Stimulated activated CD8-positive, alpha-beta memory T cell treated with anti-CD3 and anti-CD28 coated beads, Interleukin-2, amount 100 ng/mL, for 48 hours (primary cell): ENCODE measurements around the gene OR8B2.
"Not testable (repeated sequence)": the region's sequence is repeated elsewhere in the genome, so short reads cannot be mapped to it uniquely, and the experiment has no call there.

ENCODE experiments used
- DNase-seq, 2 donors: peaks; one replicate each; pipeline ENCODE4 v3.0.0-alpha.2; 2020; ENCODE audit warnings: low read depth in 2 of 2

The OR8B2 gene, protein sequence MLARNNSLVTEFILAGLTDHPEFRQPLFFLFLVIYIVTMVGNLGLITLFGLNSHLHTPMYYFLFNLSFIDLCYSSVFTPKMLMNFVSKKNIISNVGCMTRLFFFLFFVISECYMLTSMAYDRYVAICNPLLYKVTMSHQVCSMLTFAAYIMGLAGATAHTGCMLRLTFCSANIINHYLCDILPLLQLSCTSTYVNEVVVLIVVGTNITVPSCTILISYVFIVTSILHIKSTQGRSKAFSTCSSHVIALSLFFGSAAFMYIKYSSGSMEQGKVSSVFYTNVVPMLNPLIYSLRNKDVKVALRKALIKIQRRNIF

DNA sequence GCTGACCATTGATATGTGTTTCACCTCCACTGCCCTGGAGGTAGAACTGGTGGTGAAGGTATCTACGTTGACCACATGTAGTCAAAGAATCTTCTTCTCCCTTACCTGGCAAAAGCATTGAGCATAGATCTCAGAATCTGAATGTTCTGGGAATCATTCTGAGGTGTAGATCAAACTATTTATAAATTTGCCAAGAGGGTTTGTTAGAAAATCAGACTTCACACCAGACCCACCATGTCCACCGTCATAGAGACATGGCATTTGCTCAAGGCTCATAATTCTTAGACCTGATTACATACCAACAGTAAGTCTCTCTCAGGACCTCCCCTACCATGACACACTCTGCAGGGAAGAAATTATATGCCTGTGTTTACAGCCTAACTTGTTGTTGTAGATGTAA lies at the start of gene OR8B2:
Gene OR8B2, minus strand, starts transcription at position 101 of the 400 bp plus-strand sequence. CDS start 1,156 bp downstream, outside the sequence.
- DNase-seq: no peak

DNA sequence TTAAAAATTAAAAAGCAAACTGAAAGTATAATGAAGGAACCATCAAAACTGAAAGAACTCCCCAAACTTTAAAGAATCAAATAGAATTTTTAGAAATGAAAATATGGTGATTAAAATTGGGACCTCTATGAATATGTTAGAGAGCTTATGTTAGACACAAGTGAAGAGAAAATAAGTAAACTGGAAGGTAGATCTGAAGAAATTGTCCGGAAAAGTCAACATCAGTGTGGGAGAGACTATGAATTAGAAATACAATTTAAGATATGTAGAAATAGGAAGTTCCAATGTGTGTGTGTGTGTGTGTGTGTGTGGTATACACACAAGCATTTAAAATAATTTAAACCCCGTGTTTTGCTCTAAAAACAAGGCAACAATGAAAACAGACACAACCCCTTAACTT lies 45.3 kb upstream of the OR8B2 start:
- DNase-seq: no peak

DNA sequence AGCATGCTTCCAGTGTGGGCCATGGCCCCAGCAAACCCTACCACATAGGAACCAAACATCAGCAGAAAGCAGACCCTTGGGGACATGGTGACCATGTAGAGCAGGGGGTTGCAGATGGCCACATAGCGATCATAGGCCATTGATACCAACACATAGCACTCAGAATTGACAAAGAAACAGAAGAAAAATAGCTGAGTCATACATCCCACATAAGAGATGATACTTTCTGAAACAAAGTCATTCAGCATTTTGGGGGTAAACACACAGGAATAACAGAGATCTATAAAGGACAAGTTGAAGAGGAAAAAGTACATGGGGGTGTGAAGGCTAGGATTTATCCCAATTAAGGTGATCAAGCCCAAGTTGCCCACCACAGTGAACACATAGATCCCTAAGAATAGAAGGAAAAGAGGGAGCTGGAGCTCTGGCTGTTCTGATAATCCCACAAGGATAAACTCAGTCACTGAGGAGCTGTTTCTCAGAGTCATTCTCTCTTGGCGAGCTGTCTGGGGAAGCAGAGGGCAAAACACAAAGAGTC lies 40.2 kb upstream of the OR8B2 start, which contains the start of gene OR8B4:
Gene OR8B4, minus strand, starts transcription at position 488 of the 538 bp plus-strand sequence. Its CDS starts 0 bp downstream, at position 488.
- no peak for DNase-seq

DNA sequence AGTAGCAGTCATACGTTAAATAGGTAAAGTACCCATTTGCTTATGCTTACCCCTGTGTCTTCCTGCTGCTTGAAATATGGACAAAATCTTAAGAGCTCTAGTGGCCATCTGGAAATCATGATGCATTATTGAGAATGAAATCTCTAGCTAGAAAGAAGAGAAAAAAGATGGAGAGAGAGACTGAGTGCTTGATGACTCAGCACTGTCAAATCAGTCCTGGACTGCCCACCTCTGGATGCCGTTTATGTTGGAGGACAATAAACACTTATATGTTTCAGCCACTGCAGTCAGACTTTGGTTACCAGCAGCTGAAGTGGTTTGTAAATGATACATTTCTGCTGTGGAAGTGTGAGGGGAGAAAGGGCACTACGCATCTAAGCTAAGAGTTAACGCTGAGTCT lies 36.7 kb upstream of the OR8B2 start:
- DNase-seq: no peak

DNA sequence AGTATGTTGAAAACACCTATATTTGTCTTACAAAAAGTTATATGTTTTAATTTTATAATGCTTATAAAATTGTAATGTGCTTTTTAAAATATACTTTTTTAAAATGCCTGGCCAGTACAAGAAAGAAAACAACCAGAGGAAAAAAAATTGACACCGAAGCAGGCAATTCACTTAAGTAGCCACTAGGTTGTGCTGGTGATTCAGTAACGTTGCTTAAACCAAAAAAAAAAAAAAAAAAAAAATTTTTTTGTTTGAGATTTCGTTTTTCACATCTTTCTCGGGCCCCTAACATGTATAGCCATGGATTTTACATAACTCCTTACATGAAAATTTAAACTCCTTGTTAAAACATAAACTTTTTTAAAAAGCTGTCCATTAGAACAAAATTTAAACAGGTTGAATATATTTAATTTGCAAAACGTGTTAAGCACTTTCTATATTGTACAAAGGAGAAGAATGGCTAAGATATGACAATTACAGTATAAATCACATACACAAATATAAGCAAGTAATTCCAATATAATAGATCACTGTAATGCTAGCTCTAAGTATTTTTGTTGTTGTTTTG lies 31.1 kb upstream of the OR8B2 start:
- DNase-seq: no peak

DNA sequence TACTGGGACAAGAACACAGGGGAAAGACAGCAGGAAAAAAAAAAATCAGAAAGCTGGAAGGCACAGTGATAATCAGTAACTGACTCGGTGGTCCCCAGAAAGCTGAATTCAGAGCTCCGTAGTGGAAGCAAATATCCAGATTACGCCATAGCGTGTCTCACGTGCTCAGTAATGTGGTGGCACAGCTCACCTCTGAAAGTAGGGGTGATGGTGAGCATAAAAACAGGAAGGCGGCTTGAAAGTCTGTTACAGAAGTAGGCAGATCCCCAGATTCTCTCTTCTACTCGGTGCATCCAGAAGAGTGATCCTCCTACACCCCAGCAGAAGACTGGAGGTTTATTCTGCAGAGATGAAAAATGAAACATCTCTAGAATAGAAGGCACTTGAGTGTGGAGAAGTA lies 25.6 kb upstream of the OR8B2 start:
- DNase-seq: no peak

DNA sequence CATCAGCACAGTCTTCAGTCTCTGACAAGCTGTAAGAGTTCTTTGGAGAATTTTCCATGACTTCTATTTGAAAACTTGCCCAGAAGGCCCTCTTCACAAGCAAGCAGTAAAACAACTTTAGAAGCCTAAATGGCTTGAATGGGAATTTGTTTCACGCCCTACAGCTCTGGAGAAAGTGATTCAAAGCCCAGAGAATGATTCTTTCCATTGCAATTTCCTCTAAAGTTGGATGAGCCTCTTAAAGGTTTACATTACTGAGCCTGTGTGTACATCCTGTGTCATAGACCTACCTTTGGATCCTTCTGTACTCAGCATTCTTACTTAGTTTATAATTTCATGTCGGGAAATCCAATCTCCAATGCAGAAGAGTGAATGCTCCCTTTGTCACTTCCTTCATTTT lies 21.3 kb upstream of the OR8B2 start:
- DNase-seq: no peak

DNA sequence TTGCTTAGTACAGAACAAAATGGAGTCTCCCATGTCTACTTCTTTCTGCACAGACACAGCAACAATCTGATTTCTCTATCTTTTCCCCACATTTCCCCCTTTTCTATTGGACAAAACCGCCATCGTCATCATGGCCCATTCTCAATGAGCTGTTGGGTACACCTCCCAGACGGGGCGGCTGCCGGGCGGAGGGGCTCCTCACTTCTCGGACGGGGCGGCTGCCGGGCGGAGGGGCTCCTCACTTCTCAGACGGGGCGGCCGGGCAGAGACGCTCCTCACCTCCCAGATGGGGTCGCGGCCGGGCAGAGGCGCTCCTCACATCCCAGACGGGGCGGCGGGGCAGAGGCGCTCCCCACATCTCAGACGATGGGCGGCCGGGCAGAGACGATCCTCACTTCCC lies 18.9 kb upstream of the OR8B2 start:
- DNase-seq: not testable (repeated sequence)

DNA sequence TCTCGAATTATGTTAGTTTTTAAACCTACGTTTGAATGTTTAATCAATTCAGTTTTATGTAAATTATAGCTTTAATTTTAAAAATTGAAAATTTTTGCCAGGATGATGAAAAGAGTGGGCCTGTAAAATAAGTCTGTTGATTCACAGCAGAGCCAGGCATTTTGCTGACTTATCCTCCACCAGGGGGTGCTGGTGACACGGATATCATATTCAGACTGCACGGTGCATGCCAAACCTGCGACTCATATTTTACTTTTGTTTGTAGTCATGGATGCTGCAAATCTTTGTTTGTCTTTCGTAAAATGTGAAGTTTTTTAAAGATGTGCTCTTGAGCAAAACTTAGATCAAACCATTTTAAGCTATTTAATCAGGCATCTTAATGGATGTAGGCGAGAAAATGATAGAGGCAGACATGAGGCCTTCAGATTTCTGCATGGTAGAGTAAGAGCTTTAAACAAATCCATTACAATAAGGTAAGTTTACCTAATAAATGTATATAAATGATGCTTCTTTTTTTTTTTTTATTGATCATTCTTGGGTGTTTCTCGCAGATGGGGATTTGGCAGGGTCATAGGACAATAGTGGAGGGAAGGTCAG lies 18.1 kb upstream of the OR8B2 start:
- peak; percentile 25 to 35 for DNase-seq

DNA sequence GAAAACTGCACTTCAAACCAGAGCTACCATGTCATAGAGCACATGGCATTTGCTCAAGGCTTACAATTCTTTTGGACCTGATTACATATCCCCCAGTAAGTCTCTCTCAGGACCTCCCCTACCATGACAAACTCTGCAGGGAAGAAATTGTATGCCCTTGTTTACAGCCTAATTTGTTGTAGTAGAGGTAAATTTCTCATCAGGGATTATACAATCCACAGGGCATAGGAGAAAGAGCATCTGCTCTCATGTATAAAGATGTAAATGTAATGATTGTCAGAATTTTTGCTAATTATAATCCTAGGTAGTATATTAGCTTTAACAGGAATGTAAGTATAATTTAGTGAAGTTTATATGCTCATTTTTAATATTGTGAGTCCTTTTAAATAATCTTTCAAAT lies 14.6 kb upstream of the OR8B2 start, which contains the start of gene OR8B3:
Gene OR8B3, minus strand, starts transcription at position 101 of the 400 bp plus-strand sequence. CDS start 1,673 bp downstream, outside the sequence.
- no peak for DNase-seq

DNA sequence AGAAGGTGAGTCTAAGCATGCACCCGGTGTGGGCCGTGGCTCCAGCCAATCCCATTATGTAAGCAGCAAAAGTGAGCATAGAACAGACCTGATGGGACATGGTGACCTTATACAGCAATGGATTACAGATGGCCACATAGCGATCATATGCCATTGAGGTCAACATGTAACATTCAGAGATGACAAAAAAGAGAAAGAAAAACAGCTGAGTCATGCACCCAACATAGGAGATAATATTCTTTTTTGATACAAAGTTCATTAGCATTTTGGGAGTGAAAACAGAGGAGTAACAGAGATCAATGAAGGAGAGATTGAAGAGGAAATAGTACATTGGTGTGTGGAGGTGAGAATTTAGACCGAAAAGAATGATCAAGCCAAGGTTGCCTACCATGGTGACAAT lies 12.5 kb upstream of the OR8B2 start:
- not testable (repeated sequence) for DNase-seq

DNA sequence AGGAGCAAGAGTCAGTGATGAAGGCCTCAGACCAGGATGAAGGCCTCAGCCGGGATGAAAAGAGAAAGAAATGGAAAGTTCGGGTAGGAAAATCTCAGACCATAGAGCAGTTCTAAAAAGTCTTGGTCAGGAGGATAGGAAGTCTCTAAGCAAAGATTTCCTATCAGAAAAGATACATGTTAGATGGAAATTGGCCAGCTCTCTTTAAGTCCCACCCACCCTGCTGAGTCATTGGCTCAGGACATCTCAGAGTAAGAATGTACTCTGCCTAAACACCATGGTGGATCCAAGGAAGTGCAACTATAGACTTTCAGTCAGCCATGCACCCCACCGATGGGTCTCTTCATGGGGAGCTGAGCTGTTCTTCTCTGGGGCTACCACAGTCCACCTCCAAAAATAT lies 10.1 kb upstream of the OR8B2 start:
- no peak for DNase-seq

DNA sequence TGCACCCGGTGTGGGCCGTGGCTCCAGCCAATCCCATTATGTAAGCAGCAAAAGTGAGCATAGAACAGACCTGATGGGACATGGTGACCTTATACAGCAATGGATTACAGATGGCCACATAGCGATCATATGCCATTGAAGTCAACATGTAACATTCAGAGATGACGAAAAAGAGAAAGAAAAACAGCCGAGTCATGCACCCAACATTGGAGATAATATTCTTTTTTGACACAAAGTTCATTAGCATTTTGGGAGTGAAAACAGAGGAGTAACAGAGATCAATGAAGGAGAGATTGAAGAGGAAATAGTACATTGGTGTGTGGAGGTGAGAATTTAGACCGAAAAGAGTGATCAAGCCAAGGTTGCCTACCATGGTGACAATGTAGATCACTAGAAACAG lies 1.4 kb downstream of the OR8B2 start:
- DNase-seq: not testable (repeated sequence)

DNA sequence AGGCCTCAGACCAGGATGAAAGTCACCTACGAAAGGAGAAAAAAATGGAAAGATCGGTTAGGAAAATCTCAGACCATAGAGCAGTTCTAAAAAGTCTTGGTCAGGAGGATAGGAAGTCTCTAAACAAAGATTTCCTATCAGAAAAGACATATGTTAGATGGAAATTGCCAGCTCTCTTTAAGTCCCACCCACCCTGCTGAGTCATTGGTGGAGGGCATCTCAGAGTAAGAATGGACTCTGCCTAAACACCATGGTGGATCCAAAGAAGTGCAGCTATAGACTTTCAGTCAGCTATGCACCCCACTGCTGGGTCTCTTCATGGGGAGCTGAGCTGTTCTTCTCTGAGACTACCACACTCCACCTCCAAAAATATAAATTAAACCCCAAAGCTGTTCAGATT lies 3.7 kb downstream of the OR8B2 start:
- DNase-seq: no peak

DNA sequence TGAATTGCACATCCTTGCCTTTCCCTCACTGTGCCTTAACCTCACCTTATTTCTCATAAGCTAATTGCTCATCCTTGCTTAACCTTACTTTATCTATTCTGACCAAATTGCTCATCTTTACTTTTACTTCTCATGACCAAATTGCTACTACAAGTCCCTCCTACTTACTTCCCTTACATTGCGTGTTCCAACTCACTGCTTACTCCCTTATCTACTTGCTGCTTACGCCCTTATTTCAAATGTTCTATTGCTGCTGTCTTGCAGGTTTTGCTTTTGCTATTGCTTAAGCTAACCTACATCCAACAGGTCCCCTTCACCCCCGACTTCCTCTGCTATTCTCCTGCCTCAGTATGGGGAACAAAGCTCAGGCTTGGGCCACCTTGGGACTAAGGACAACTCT lies 8.0 kb downstream of the OR8B2 start:
- DNase-seq: no peak

DNA sequence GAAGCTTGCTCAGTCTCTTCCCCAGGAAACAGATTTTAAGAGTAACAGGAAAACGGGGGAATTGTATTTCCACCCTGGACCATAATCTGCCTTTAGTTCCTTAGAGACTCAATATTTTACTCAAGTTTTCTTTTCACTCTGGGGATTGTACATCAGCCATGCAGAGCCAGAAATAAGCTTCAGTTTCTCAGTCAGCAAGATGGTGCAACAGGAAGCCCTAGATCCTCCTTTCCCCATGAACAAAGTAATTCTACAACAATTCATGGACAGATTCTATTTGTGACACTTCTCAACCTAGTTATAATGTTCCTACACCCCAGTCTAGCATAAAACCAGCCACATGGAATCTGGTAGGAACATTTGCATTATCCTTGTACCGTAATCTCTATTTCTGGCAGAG lies 24.7 kb downstream of the OR8B2 start:
- no peak for DNase-seq

DNA sequence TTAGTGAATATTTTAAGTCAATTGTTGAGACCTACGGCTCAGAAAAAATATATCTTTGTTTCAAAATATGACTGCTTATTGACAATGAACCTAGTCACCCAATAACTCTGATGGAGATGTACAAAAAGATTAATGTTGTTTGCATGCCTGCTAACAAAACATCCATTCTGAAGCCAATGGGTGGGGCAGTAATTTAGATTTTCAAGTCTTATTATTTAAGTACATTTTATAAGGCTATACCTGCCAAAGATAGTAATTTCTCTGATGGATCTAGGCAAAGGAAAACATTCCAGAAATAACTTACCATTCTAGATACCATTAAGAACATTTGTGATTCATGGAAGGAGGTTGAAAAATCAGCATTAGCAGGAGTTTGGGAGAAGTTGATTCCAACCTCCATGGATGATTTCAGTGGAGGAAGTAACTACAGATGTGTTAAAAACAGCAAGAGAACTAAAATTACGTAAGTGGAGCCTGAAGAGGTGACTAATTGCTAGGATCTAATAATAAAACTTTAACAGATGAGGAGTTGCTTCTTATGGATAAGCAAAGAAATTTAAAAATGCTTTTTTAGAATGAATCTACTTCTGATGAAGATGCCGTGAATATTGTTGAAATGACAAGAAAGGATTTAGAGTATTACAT lies 37.9 kb downstream of the OR8B2 start:
- DNase-seq: no peak

DNA sequence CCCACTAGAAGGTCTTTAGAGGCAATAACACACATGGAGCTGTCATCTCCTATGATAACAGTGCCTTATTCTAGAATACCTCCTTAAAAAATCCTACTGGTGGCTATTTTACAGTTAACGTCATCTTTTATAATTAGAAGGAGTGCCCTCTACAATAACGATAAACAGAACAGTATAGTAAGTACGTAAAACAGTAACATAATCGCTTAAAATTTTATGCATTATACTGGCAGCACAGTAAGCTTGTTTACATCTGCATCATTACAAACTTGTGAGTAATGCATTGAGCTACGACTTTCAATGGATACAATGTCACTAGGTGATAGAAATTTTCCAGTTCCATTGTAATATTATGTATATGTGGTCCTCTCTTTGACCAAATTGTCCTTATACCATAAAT lies 40.0 kb downstream of the OR8B2 start:
- DNase-seq: no peak

DNA sequence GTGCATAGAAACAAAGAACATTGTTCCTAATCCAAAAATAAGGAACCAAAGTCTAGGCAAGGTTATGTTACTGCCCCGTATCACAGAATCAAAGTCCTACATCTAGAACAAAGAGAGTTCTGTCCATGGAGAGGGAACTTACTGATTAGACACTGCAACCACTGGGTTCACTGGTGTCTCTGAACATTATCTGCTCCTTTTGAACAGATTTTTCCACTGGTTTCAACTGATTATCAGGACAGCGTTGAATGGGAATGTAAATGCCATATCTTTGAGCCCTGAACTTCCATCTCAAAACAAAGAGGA lies 44.2 kb downstream of the OR8B2 start:
- DNase-seq: no peak

DNA sequence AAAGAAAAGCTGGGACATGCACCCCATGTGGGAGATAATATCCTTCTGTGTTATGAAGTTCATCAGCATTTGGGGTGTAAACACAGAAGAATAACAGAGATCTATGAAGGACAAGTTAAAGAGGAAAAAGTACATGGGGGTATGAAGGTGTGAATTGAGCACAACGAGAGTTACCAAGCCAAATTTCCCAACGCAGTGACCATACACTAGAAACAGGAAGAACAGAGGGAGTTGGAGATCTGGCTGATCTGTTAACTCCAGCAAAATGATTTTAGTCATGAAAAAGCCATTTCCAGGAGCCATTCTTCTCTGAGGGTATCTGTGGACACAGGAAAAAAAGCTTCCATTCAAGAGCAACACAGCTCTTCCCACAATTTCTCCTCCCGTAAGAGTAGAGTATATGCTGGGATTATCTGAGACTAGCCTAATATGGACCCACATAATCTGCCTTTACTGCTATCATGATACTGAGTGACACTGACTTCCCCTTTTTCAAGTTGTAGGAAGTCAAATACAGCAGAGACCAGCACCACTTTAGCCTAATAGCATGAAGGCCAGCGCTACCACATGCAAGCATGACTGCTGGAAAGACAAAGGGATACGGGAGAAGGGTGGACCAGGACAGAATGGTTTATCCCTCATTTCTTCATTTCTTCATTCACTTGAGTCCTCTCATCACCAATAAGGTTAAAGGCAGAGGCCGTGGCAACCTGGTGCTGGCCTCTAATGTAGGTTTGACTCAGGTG lies 44.7 kb downstream of the OR8B2 start:
- DNase-seq: no peak
